ENCODE data around the gene ADARB2. TPM values are rescaled to one million over a fixed set of nuclear protein-coding genes. Genes with fewer than 3 reads are reported as not detected.

ADARB2 gene
- total RNA-seq, 6 donors from 2014 or later, result 0.69 to 5.2 (median 1.8) TPM

GRCh38 chr10:1572519-1573333 is 164.6 kb downstream of the ADARB2 start:
- ATAC-seq (ENCODE audit: low FRiP score in 2 of 2) (no peak), DNase-seq (no peak)
- Histone ChIP-seq H3K27me3 (no peaks in the 10 kb centered on the region), H3K4me3 (no peak overlapping the region), H3K4me1 (no peaks in the 10 kb centered on the region), H3K27ac (no peak overlapping the region), H3K36me3 (no peaks in the 10 kb centered on the region), H3K9me3 (no peaks in the 10 kb centered on the region)
- TF ChIP-seq EP300 (IDR thresholded peaks at IDR 0.05) (no peak), CTCF (IDR thresholded peaks at IDR 0.05) (no peak), POLR2A (IDR thresholded peaks at IDR 0.05) (no peak), POLR2AphosphoS5 (IDR thresholded peaks at IDR 0.05) (no peak)
- WGBS, 2 donors, result 45 to 65% methylated on average over 6 to 10 of the region's 10 CpGs

- 76 to 78% methylated on average over 4 of the region's 4 CpGs for WGBS, 2 donors
- Histone ChIP-seq H3K4me1 (no peaks in the 10 kb centered on the region), H3K36me3 (no peaks in the 10 kb centered on the region), H3K27ac (no peak overlapping the region), H3K27me3 (no peaks in the 10 kb centered on the region), H3K4me3 (no peak overlapping the region), H3K9me3 (no peaks in the 10 kb centered on the region)
- no peak for TF ChIP-seq CTCF (IDR thresholded peaks at IDR 0.05)
- no peak for TF ChIP-seq POLR2A (IDR thresholded peaks at IDR 0.05)
- no peak for TF ChIP-seq POLR2AphosphoS5 (IDR thresholded peaks at IDR 0.05)
- no peak for TF ChIP-seq EP300 (IDR thresholded peaks at IDR 0.05)
- DNase-seq (no peak), ATAC-seq (ENCODE audit: low FRiP score in 2 of 2) (no peak)
Measured at GRCh38 chr10:1571587-1572237, 165.6 kb downstream of the ADARB2 start.

- TF ChIP-seq CTCF (IDR thresholded peaks at IDR 0.05) (no peak), EP300 (IDR thresholded peaks at IDR 0.05) (no peak), POLR2AphosphoS5 (IDR thresholded peaks at IDR 0.05) (no peak), POLR2A (IDR thresholded peaks at IDR 0.05) (no peak)
- Histone ChIP-seq H3K4me3 (no peak overlapping the region), H3K4me1 (no peaks in the 10 kb centered on the region), H3K27me3 (no peaks in the 10 kb centered on the region), H3K27ac (no peak overlapping the region), H3K9me3 (no peaks in the 10 kb centered on the region), H3K36me3 (no peaks in the 10 kb centered on the region)
- ATAC-seq (ENCODE audit: low FRiP score in 2 of 2) (no peak), DNase-seq (no peak)
- 71 to 84% methylated on average over 10 of the region's 10 CpGs for WGBS, 2 donors
Measured at GRCh38 chr10:1570416-1571051, 166.8 kb downstream of the ADARB2 start.

- Histone ChIP-seq H3K36me3 (no peaks in the 10 kb centered on the region), H3K4me1 (no peaks in the 10 kb centered on the region), H3K4me3 (no peak overlapping the region), H3K9me3 (no peaks in the 10 kb centered on the region), H3K27me3 (no peaks in the 10 kb centered on the region), H3K27ac (no peak overlapping the region)
- 74 to 83% methylated on average over 8 of the region's 8 CpGs for WGBS, 2 donors
- no peak for ATAC-seq (ENCODE audit: low FRiP score in 2 of 2)
- TF ChIP-seq POLR2A (IDR thresholded peaks at IDR 0.05), result no peak
- no peak for TF ChIP-seq CTCF (IDR thresholded peaks at IDR 0.05)
- no peak for TF ChIP-seq POLR2AphosphoS5 (IDR thresholded peaks at IDR 0.05)
- TF ChIP-seq EP300 (IDR thresholded peaks at IDR 0.05), result no peak
- no peak for DNase-seq
Measured at GRCh38 chr10:1569208-1569607, 168.1 kb downstream of the ADARB2 start.
